ENCODE data around the gene LAD1.

Gene LAD1

GRCh38 chr1:201332616-201333335 lies 66.3 kb downstream of the LAD1 start:
- no peak for DNase-seq (ENCODE audit: low read depth)
- no peak for TF ChIP-seq CTCF (conservative IDR thresholded peaks at IDR 0.05; ENCODE audit: low read length)
- H3K4me3 ChIP-seq (ENCODE audit: low read length): no peak overlapping the region

- H3K4me3 ChIP-seq (ENCODE audit: low read length): no peak overlapping the region
- no peak for TF ChIP-seq CTCF (conservative IDR thresholded peaks at IDR 0.05; ENCODE audit: low read length)
- DNase-seq (ENCODE audit: low read depth): no peak
Measured at GRCh38 chr1:201332021-201332420, 67.1 kb downstream of the LAD1 start.

- DNase-seq (ENCODE audit: low read depth): no peak
- H3K4me3 ChIP-seq (ENCODE audit: low read length): no peak overlapping the region
- no peak for TF ChIP-seq CTCF (conservative IDR thresholded peaks at IDR 0.05; ENCODE audit: low read length)
Measured at GRCh38 chr1:201331166-201331565, 68.0 kb downstream of the LAD1 start.
